Tibial artery (tissue), 4 donors: ENCODE data around the gene GATM.

Source experiments
- DNase-seq, 2 donors: peaks; one replicate each; pipeline ENCODE4 v3.0.0-alpha.2; 2019
- H3K27ac ChIP-seq, 2 donors: fragments of 200-600 bp; sonication (generic) in 1 of 2; 1 replicate in 1 of 2; 2 replicates in 1 of 2; pipeline ENCODE4 v1.5.1; 2018 to 2019; ENCODE audit warnings: mild to moderate bottlenecking in 1 of 2
- H3K27me3 ChIP-seq, 2 donors: fragments of 200-600 bp; sonication (generic) in 1 of 2; one replicate each; pipeline versions ENCODE4 v1.5.1 to v1.6.0; 2016 to 2019
- H3K36me3 ChIP-seq, 3 donors: fragments of 200-600 bp; sonication (generic) in 2 of 3; one replicate each; pipeline ENCODE4 v1.5.1; 2016 to 2019; ENCODE audit warnings: mild to moderate bottlenecking in 2 of 3
- H3K4me1 ChIP-seq, 4 donors: fragments of 200-600 bp; sonication (generic) in 2 of 4; 1 replicate in 3 of 4; 2 replicates in 1 of 4; pipeline ENCODE4 v1.5.1; 2016 to 2019
- H3K4me3 ChIP-seq, 2 donors: fragments of 200-600 bp; sonication (generic) in 1 of 2; 1 replicate in 1 of 2; 2 replicates in 1 of 2; pipeline ENCODE4 v1.5.1; 2018 to 2019; ENCODE audit warnings: mild to moderate bottlenecking in 2 of 2
- H3K9me3 ChIP-seq, 3 donors: fragments of 200-600 bp; sonication (generic) in 1 of 3; one replicate each; pipeline ENCODE4 v1.5.1; 2016 to 2019
- CTCF ChIP-seq, 2 experiments: fragments of 200-600 bp in 1 of 2; fragments of 450-650 bp in 1 of 2; IDR thresholded peaks; one replicate each; pipeline ENCODE4 v1.5.1; 2017 to 2019; ENCODE audit warnings: antibody characterized with exemption in 2 of 2, mild to moderate bottlenecking in 1 of 2, moderate library complexity in 1 of 2
- intact Hi-C: fragments of 100-400 bp; cut with DNase I; formaldehyde crosslinking; loops from one replicate; pipeline ENCODE4 v1.15.0; 2023; ENCODE audit warnings: low total_unique reads

Gene GATM

GRCh38 chr15:45347033-45347432 lies 31.3 kb downstream of the GATM start:
- peaks cover 0 to 13% (median 0%) of the 10 kb centered on the region in 4 donors for H3K4me1 ChIP-seq

GRCh38 chr15:45346381-45346780 lies 32.0 kb downstream of the GATM start:
- Histone ChIP-seq H3K4me1 (peaks cover 0 to 13% (median 0%) of the 10 kb centered on the region in 4 donors), H3K27me3 (no peaks in the 10 kb centered on the region), H3K27ac (peak overlapping the region in 1 of 2 donors; percentile 27), H3K36me3 (no peaks in the 10 kb centered on the region), H3K4me3 (no peak overlapping the region), H3K9me3 (no peaks in the 10 kb centered on the region)
- no peak for TF ChIP-seq CTCF (IDR thresholded peaks at IDR 0.05)
- intact Hi-C loops, result no loop called here
- DNase-seq, result no peak

More at GRCh38 chr15:45347033-45347432, 31.3 kb downstream of the GATM start:
- Histone ChIP-seq H3K9me3 (no peaks in the 10 kb centered on the region), H3K36me3 (no peaks in the 10 kb centered on the region), H3K4me3 (no peak overlapping the region), H3K27ac (no peak overlapping the region), H3K27me3 (no peaks in the 10 kb centered on the region)
- no peak for TF ChIP-seq CTCF (IDR thresholded peaks at IDR 0.05)
- intact Hi-C loops, result no loop called here
- no peak for DNase-seq

- intact Hi-C loops, result no loop called here
- Histone ChIP-seq H3K36me3 (no peaks in the 10 kb centered on the region), H3K27me3 (no peaks in the 10 kb centered on the region), H3K9me3 (no peaks in the 10 kb centered on the region), H3K4me3 (no peak overlapping the region), H3K27ac (no peak overlapping the region), H3K4me1 (peaks cover 0 to 13% (median 0%) of the 10 kb centered on the region in 4 donors)
- no peak for DNase-seq
- no peak for TF ChIP-seq CTCF (IDR thresholded peaks at IDR 0.05)
These were observed 35.0 kb downstream of the GATM start for GRCh38 chr15:45343258-45343860.

GRCh38 chr15:45341790-45342189 lies 36.6 kb downstream of the GATM start:
- no peaks in the 10 kb centered on the region for H3K36me3 ChIP-seq
- no peaks in the 10 kb centered on the region for H3K9me3 ChIP-seq
- H3K27me3 ChIP-seq, result no peaks in the 10 kb centered on the region
- TF ChIP-seq CTCF (IDR thresholded peaks at IDR 0.05), result no peak
- no peak overlapping the region for H3K27ac ChIP-seq
- H3K4me1 ChIP-seq, result peaks cover 0 to 13% (median 0%) of the 10 kb centered on the region in 4 donors
- no peak for DNase-seq
- no peak overlapping the region for H3K4me3 ChIP-seq
- intact Hi-C loops, result no loop called here

- Histone ChIP-seq H3K27ac (no peak overlapping the region), H3K4me1 (no peaks in the 10 kb centered on the region), H3K9me3 (no peaks in the 10 kb centered on the region), H3K36me3 (no peaks in the 10 kb centered on the region), H3K4me3 (no peak overlapping the region), H3K27me3 (no peaks in the 10 kb centered on the region)
- intact Hi-C loops, result no loop called here
- no peak for DNase-seq
- no peak for TF ChIP-seq CTCF (IDR thresholded peaks at IDR 0.05)
These were observed 37.9 kb downstream of the GATM start for GRCh38 chr15:45340429-45340828.

GRCh38 chr15:45338417-45338816 lies 39.9 kb downstream of the GATM start:
- TF ChIP-seq CTCF (IDR thresholded peaks at IDR 0.05), result no peak
- Histone ChIP-seq H3K36me3 (no peaks in the 10 kb centered on the region), H3K27me3 (no peaks in the 10 kb centered on the region), H3K4me3 (no peak overlapping the region), H3K27ac (no peak overlapping the region), H3K4me1 (peaks cover 0 to 2% (median 0%) of the 10 kb centered on the region in 4 donors), H3K9me3 (no peaks in the 10 kb centered on the region)
- intact Hi-C loops, result no loop called here
- no peak for DNase-seq
